Panc1 (cell line): ENCODE results near the gene PIAS1. TPM values are rescaled to one million over a fixed set of nuclear protein-coding genes. Genes with fewer than 3 reads are reported as not detected.
A peak's percentile ranks its signal among the peaks of the same experiment; 100 is the strongest.

Experiments
- ATAC-seq: fragments of 200-7000 bp; cut with Tn5 transposase; 2 replicates; pipeline ENCODE4 v1.9.1; 2020; ENCODE audit warnings: mild to moderate bottlenecking, moderate library complexity
- BruUV-seq: library from RNA; stranded (reverse); fragments of 400-500 nt; replicated peaks from 2 replicates; lab custom pipeline; 2021; lab: Mats Ljungman, UMichigan
- CTCF ChIA-PET: fragments of 300-600 bp; sonication (Branson Sonifier 250); formaldehyde crosslinking; loops from one replicate; lab custom pipeline; 2022; ENCODE audit warnings: antibody characterized with exemption; lab: Charles Lee
- POLR2A ChIA-PET: fragments of 300-600 bp; sonication (Branson Sonifier 250); formaldehyde crosslinking; loops from one replicate; lab custom pipeline; 2022; ENCODE audit warnings: antibody characterized with exemption; lab: Charles Lee
- DNase-seq: peaks from one replicate; pipeline ENCODE4 v3.0.0-alpha.2; 2010; ENCODE audit warnings: low read depth, low spot score
- H3K27ac ChIP-seq: 2 replicates; pipeline ENCODE4 v1.5.1; 2011; ENCODE audit warnings: mild to moderate bottlenecking, low read length, inconsistent platforms
- H3K27me3 ChIP-seq: fragments of 200-500 bp; sonication (Bioruptor generic); 2 replicates; pipeline ENCODE4 v1.6.0; 2014; ENCODE audit warnings: low read length, inconsistent platforms; ENCODE audit not compliant: control insufficient read depth, insufficient read depth
- H3K36me3 ChIP-seq: fragments of 200-500 bp; sonication (Bioruptor generic); 2 replicates; pipeline ENCODE4 v1.5.1; 2014; ENCODE audit warnings: inconsistent platforms, mild to moderate bottlenecking, low read length, moderate library complexity; ENCODE audit not compliant: control insufficient read depth, insufficient read depth
- H3K4me1 ChIP-seq: 2 replicates; pipeline ENCODE4 v1.5.1; 2011; ENCODE audit warnings: inconsistent platforms, mild to moderate bottlenecking, low read length, moderate library complexity; ENCODE audit not compliant: control insufficient read depth, insufficient read depth
- H3K4me3 ChIP-seq, 2 experiments: 2 replicates each; pipeline ENCODE4 v1.5.1; 2011 to 2012; ENCODE audit warnings: low read depth in 2 of 2, low read length in 2 of 2, mild to moderate bottlenecking in 2 of 2, inconsistent platforms in 1 of 2, moderate library complexity in 1 of 2
- H3K9me3 ChIP-seq: fragments of 200-500 bp; sonication (Bioruptor generic); 2 replicates; pipeline ENCODE4 v1.5.1; 2014; ENCODE audit warnings: low read depth, mild to moderate bottlenecking, inconsistent platforms, low read length, moderate library complexity; ENCODE audit not compliant: control insufficient read depth, insufficient read depth
- POLR2AphosphoS5 ChIP-seq: IDR thresholded peaks from 2 replicates; pipeline ENCODE4 v1.6.1; 2012; ENCODE audit warnings: mild to moderate bottlenecking, low read depth, low read length, moderate library complexity
- REST ChIP-seq, 2 experiments: IDR thresholded peaks; 2 replicates each; pipeline ENCODE4 v1.6.1; 2011 to 2012; ENCODE audit warnings: low read depth in 2 of 2, control low read depth in 1 of 2, low read length in 1 of 2, mild to moderate bottlenecking in 1 of 2, moderate library complexity in 1 of 2; ENCODE audit not compliant: insufficient read depth in 1 of 2
- SIN3A ChIP-seq: IDR thresholded peaks from 2 replicates; pipeline ENCODE4 v1.6.1; 2012; ENCODE audit warnings: low read depth, mild to moderate bottlenecking, low read length, moderate library complexity, borderline replicate concordance; ENCODE audit not compliant: insufficient read depth
- TCF7L2 ChIP-seq: IDR thresholded peaks from 2 replicates; pipeline ENCODE4 v1.6.1; 2011; ENCODE audit warnings: mild to moderate bottlenecking, low read depth, low read length, inconsistent platforms
- in situ Hi-C: cut with HindIII; loops from 2 replicates; pipeline ENCODE4 v1.10.0; 2016; ENCODE audit warnings: low sequenced_read_pairs, low pct_unique_long_range_greater_than_20kb
- intact Hi-C: fragments of 100-400 bp; cut with micrococcal nuclease; formaldehyde crosslinking; loops from one replicate; pipeline ENCODE4 v1.10.0; 2022; ENCODE audit not compliant: unreplicated experiment
- total RNA-seq: library from RNA; stranded (reverse); gene quantifications from one replicate; pipeline ENCODE4 v1.2.1, GENCODE V29; 2021; ENCODE audit not compliant: unreplicated experiment
- TF ChIP-seq, protein P1 (sequence below): fragments of 450-650 bp; IDR thresholded peaks from 2 replicates; pipeline ENCODE4 v1.5.1; 2017; ENCODE audit warnings: mild to moderate bottlenecking

Gene PIAS1
- total RNA-seq, 1 experiment from 2014 or later = 44.5 TPM

GRCh38 chr15:68051907-68052306 is 2.2 kb upstream of the PIAS1 start:
- no peak for DNase-seq
- Histone ChIP-seq H3K27ac (peak overlapping the region; percentile 89), H3K4me3 (no peak overlapping the region), H3K9me3 (no peaks in the 10 kb centered on the region), H3K36me3 (no peaks in the 10 kb centered on the region; the same call in 1 of the 2 replicates), H3K27me3 (no peaks in the 10 kb centered on the region), H3K4me1 (peaks cover 32% of the 10 kb centered on the region)
- intact Hi-C loops = loop anchor here (5.0 to 10.0 kb wide), 2 partner anchors 103 to 190 kb away; no protein-coding TSS in a partner anchor
- no TSS peak for BruUV-seq
- in situ Hi-C loops = no loop called here
- ChIA-PET POLR2A (no interaction called here), CTCF (no interaction called here)
- no peak for ATAC-seq
- TF ChIP-seq TCF7L2 (no peak), POLR2AphosphoS5 (no peak), REST (IDR thresholded peaks at IDR 0.05; ENCODE audit: insufficient read depth in 1 of 2, low read depth in 2 of 2, low read length in 1 of 2) (no peak), SIN3A (no peak)
- TF ChIP-seq, protein P1, sequence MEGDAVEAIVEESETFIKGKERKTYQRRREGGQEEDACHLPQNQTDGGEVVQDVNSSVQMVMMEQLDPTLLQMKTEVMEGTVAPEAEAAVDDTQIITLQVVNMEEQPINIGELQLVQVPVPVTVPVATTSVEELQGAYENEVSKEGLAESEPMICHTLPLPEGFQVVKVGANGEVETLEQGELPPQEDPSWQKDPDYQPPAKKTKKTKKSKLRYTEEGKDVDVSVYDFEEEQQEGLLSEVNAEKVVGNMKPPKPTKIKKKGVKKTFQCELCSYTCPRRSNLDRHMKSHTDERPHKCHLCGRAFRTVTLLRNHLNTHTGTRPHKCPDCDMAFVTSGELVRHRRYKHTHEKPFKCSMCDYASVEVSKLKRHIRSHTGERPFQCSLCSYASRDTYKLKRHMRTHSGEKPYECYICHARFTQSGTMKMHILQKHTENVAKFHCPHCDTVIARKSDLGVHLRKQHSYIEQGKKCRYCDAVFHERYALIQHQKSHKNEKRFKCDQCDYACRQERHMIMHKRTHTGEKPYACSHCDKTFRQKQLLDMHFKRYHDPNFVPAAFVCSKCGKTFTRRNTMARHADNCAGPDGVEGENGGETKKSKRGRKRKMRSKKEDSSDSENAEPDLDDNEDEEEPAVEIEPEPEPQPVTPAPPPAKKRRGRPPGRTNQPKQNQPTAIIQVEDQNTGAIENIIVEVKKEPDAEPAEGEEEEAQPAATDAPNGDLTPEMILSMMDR = no peak

DNA sequence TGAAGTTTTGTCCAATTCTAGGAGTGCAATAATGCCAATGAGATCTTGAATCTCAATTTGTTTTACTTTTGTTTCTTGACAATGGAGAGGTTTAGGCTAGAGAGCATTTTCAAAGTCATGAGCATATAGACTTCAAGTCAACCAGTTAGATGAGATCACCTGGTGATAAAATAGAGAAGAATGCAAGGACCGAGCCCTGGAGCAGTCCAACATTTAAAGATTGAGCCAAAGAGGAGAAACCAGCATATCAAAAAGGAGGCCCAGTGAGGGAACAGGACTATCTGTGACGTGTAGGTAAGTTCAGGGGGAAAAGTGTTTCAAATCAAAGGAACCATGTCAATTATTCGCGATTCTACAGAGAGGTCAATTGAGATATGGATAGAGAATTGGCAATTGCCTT is 1.7 kb upstream of the PIAS1 start:
- ChIA-PET CTCF (no interaction called here), POLR2A (no interaction called here)
- intact Hi-C loops = loop anchor here (5.0 to 10.0 kb wide), 2 partner anchors 102 to 190 kb away; no protein-coding TSS in a partner anchor
- no TSS peak for BruUV-seq
- no peak for DNase-seq
- Histone ChIP-seq H3K4me1 (peaks cover 37% of the 10 kb centered on the region), H3K36me3 (no peaks in the 10 kb centered on the region; the same call in 1 of the 2 replicates), H3K27me3 (no peaks in the 10 kb centered on the region), H3K27ac (peak overlapping the region; percentile 89), H3K4me3 (no peak overlapping the region), H3K9me3 (no peaks in the 10 kb centered on the region)
- no peak for ATAC-seq
- in situ Hi-C loops = no loop called here
- TF ChIP-seq, protein P1 = no peak
- TF ChIP-seq POLR2AphosphoS5 = no peak
- TF ChIP-seq TCF7L2 = no peak
- TF ChIP-seq REST (IDR thresholded peaks at IDR 0.05; ENCODE audit: insufficient read depth in 1 of 2, low read depth in 2 of 2, low read length in 1 of 2) = no peak
- no peak for TF ChIP-seq SIN3A
